OCI-LY1 (cell line): ENCODE results near the gene IL21R.

ENCODE experiments used
- H2AFZ ChIP-seq: fragments of 200-600 bp; sonication (generic), shearing (Covaris generic); 2 replicates; pipeline ENCODE4 v1.6.0; 2014; ENCODE audit warnings: antibody characterized with exemption, mild to moderate bottlenecking, low read length
- H3F3A ChIP-seq: fragments of 200-600 bp; sonication (generic), shearing (Covaris generic); 2 replicates; pipeline ENCODE4 v1.6.0; 2014; ENCODE audit warnings: mild to moderate bottlenecking, antibody characterized with exemption, low read length, moderate library complexity; ENCODE audit not compliant: insufficient read depth
- H3K27ac ChIP-seq: fragments of 200-600 bp; sonication (generic); 2 replicates; pipeline ENCODE4 v1.5.1; 2014; ENCODE audit warnings: low read length, mixed run types, mild to moderate bottlenecking, low read depth; ENCODE audit not compliant: poor library complexity, severe bottlenecking
- H3K27me3 ChIP-seq: fragments of 200-600 bp; sonication (generic); 2 replicates; pipeline ENCODE4 v1.6.0; 2014; ENCODE audit warnings: antibody characterized with exemption, mild to moderate bottlenecking, low read length, moderate library complexity; ENCODE audit not compliant: insufficient read depth
- H3K36me3 ChIP-seq: fragments of 200-600 bp; sonication (generic); 2 replicates; pipeline ENCODE4 v1.6.1; 2014; ENCODE audit warnings: mild to moderate bottlenecking, antibody characterized with exemption, low read length, moderate library complexity, mixed read lengths; ENCODE audit not compliant: insufficient read depth
- H3K4me1 ChIP-seq: fragments of 200-600 bp; sonication (generic); 2 replicates; pipeline ENCODE4 v1.5.1; 2014; ENCODE audit warnings: mild to moderate bottlenecking, low read length, moderate library complexity; ENCODE audit not compliant: insufficient read depth, severe bottlenecking
- H3K4me2 ChIP-seq: fragments of 200-600 bp; sonication (generic), shearing (Covaris generic); 2 replicates; pipeline ENCODE4 v1.6.1; 2014; ENCODE audit warnings: low read length
- H3K4me3 ChIP-seq: fragments of 200-600 bp; sonication (generic); 2 replicates; pipeline ENCODE4 v1.5.1; 2014; ENCODE audit warnings: low read length, low read depth, mild to moderate bottlenecking, mixed read lengths; ENCODE audit not compliant: poor library complexity, severe bottlenecking
- H3K79me2 ChIP-seq: fragments of 200-600 bp; shearing (Covaris generic); 2 replicates; pipeline ENCODE4 v1.6.1; 2016; ENCODE audit warnings: mixed run types, low read length, mixed read lengths; ENCODE audit not compliant: insufficient read depth
- H3K9ac ChIP-seq: fragments of 200-600 bp; sonication (generic), shearing (Covaris generic); 2 replicates; pipeline ENCODE4 v1.6.1; 2014; ENCODE audit warnings: mild to moderate bottlenecking, low read length, mixed read lengths
- H3K9me2 ChIP-seq: fragments of 200-600 bp; sonication (generic), shearing (Covaris generic); 2 replicates; pipeline ENCODE4 v1.6.1; 2014; ENCODE audit warnings: low read depth, mild to moderate bottlenecking, low read length, mixed read lengths
- H3K9me3 ChIP-seq: fragments of 200-600 bp; shearing (Covaris generic); 2 replicates; pipeline ENCODE4 v1.6.1; 2014; ENCODE audit warnings: low read length, mixed read lengths
- H4K20me1 ChIP-seq: fragments of 200-600 bp; sonication (generic), shearing (Covaris generic); 2 replicates; pipeline ENCODE4 v1.6.0; 2016; ENCODE audit warnings: mild to moderate bottlenecking, low read length; ENCODE audit not compliant: insufficient read depth
- CTCF ChIP-seq: fragments of 200-600 bp; sonication (generic), shearing (Covaris generic); IDR thresholded peaks from 2 replicates; pipeline ENCODE4 v1.5.1; 2017; ENCODE audit warnings: mild to moderate bottlenecking, antibody characterized with exemption, low read length, moderate library complexity, mixed read lengths
- EZH2 ChIP-seq: fragments of 200-600 bp; sonication (generic), shearing (Covaris generic); IDR thresholded peaks from 2 replicates; pipeline ENCODE4 v1.8.0; 2017; ENCODE audit warnings: borderline replicate concordance, mixed run types, mild to moderate bottlenecking, antibody characterized with exemption, low read length, moderate library complexity, mixed read lengths

Gene IL21R

GRCh38 chr16:27374221-27374803 lies 27.7 kb upstream of the IL21R start:
- H3K4me2 ChIP-seq, result peak overlapping the region; percentile 28
- peak overlapping the region; percentile 18 for H3K27ac ChIP-seq
- H3K36me3 ChIP-seq, result no peaks in the 10 kb centered on the region; the same call in 1 of the 2 replicates
- no peak overlapping the region for H3K9ac ChIP-seq
- H4K20me1 ChIP-seq, result no peaks in the 10 kb centered on the region
- H3K4me1 ChIP-seq, result peaks cover 23% of the 10 kb centered on the region
- no peaks in the 10 kb centered on the region for H3F3A ChIP-seq
- peaks cover 9% of the 10 kb centered on the region for H3K9me3 ChIP-seq
- no peak overlapping the region for H3K4me3 ChIP-seq
- H2AFZ ChIP-seq, result peak overlapping the region; percentile 80; the same call in 1 of the 2 replicates
- no peaks in the 10 kb centered on the region for H3K79me2 ChIP-seq
- no peak for TF ChIP-seq EZH2
- TF ChIP-seq CTCF, result no peak
- H3K27me3 ChIP-seq, result peaks cover 12% of the 10 kb centered on the region; the same call in 1 of the 2 replicates
- H3K9me2 ChIP-seq, result no peaks in the 10 kb centered on the region

GRCh38 chr16:27374804-27375425 lies 27.1 kb upstream of the IL21R start:
- H2AFZ ChIP-seq, result peak overlapping the region; percentile 80; the same call in 1 of the 2 replicates
- TF ChIP-seq EZH2, result no peak
- peak; percentile 52; the same call in 1 of the 2 replicates for TF ChIP-seq CTCF
- no peaks in the 10 kb centered on the region; the same call in 1 of the 2 replicates for H3K36me3 ChIP-seq
- H3K4me3 ChIP-seq, result peak overlapping the region; percentile 15
- H3K4me2 ChIP-seq, result peak overlapping the region; percentile 28; the same call in 1 of the 2 replicates
- peak overlapping the region; percentile 18 for H3K27ac ChIP-seq
- peaks cover 10% of the 10 kb centered on the region; the same call in 1 of the 2 replicates for H3K27me3 ChIP-seq
- no peak overlapping the region for H3K9ac ChIP-seq
- H3F3A ChIP-seq, result no peaks in the 10 kb centered on the region
- H3K9me3 ChIP-seq, result peaks cover 6% of the 10 kb centered on the region
- no peaks in the 10 kb centered on the region for H3K9me2 ChIP-seq
- H3K79me2 ChIP-seq, result no peaks in the 10 kb centered on the region
- peaks cover 23% of the 10 kb centered on the region for H3K4me1 ChIP-seq
- no peaks in the 10 kb centered on the region for H4K20me1 ChIP-seq

GRCh38 chr16:27377666-27378485 lies 24.1 kb upstream of the IL21R start:
- no peaks in the 10 kb centered on the region for H3K9me3 ChIP-seq
- TF ChIP-seq CTCF, result no peak
- no peaks in the 10 kb centered on the region for H3K79me2 ChIP-seq
- H3K27ac ChIP-seq, result no peak overlapping the region
- no peak overlapping the region for H2AFZ ChIP-seq
- no peaks in the 10 kb centered on the region for H3F3A ChIP-seq
- no peaks in the 10 kb centered on the region for H3K36me3 ChIP-seq
- no peak overlapping the region for H3K9ac ChIP-seq
- H3K27me3 ChIP-seq, result 0 out of 2 replicates have a peak, but pooled peaks cover 6% of the 10 kb centered on the region
- no peak overlapping the region for H3K4me3 ChIP-seq
- no peak overlapping the region for H3K4me2 ChIP-seq
- H4K20me1 ChIP-seq, result no peaks in the 10 kb centered on the region
- H3K9me2 ChIP-seq, result no peaks in the 10 kb centered on the region
- peaks cover 23% of the 10 kb centered on the region for H3K4me1 ChIP-seq
